Measurements from ENCODE around the gene PSTPIP1. TPM values are rescaled to one million over a fixed set of nuclear protein-coding genes. Genes with fewer than 3 reads are reported as not detected.
A peak's percentile ranks its signal among the peaks of the same experiment; 100 is the strongest.

PSTPIP1 gene
- total RNA-seq, 1 experiment from 2014 or later = 1.5 TPM

GRCh38 chr15:77059786-77060361 is 64.9 kb downstream of the PSTPIP1 start:
- no peaks in the 10 kb centered on the region for H3K36me3 Mint-ChIP-seq
- CTCF ChIA-PET = interaction anchor here (1.0 to 2.6 kb wide), 4 partner anchors 10 to 484 kb away, joined by 3 to 12 read pairs (median 6); no protein-coding TSS in a partner anchor
- no peaks in the 10 kb centered on the region for H3K27me3 Mint-ChIP-seq (ENCODE audit: low read depth)
- no peaks in the 10 kb centered on the region for H3K9me3 Mint-ChIP-seq
- peaks cover 58% of the 10 kb centered on the region for H3K4me1 Mint-ChIP-seq
- ATAC-seq (no peak), DNase-seq (ENCODE audit: low spot score) (no peak)
- no peak overlapping the region for H3K4me3 Mint-ChIP-seq
- H3K27ac Mint-ChIP-seq = 0 out of 2 replicates have a peak overlapping the region, but pooled peaks have one; percentile 25
- POLR2A ChIA-PET = interaction anchor here (0.6 to 1.0 kb wide), 2 partner anchors 11 to 405 kb away, joined by 3 read pairs; partner anchors contain the start of gene TSPAN3
- TF ChIP-seq TEAD4 (CRISPR knock-in tag; IDR thresholded peaks at IDR 0.05) (no peak), ATF6 (CRISPR knock-in tag; IDR thresholded peaks at IDR 0.05) (no peak), ZNF671 (CRISPR knock-in tag; IDR thresholded peaks at IDR 0.05) (no peak), JUN (CRISPR knock-in tag; IDR thresholded peaks at IDR 0.05) (no peak), SMAD4 (CRISPR knock-in tag; IDR thresholded peaks at IDR 0.05) (no peak), ZNF232 (CRISPR knock-in tag; IDR thresholded peaks at IDR 0.05) (no peak), SP1 (CRISPR knock-in tag; conservative IDR thresholded peaks at IDR 0.05) (no peak), TCF7 (CRISPR knock-in tag; IDR thresholded peaks at IDR 0.05; ENCODE audit: low read depth) (no peak)
- TF ChIP-seq, protein P1, sequence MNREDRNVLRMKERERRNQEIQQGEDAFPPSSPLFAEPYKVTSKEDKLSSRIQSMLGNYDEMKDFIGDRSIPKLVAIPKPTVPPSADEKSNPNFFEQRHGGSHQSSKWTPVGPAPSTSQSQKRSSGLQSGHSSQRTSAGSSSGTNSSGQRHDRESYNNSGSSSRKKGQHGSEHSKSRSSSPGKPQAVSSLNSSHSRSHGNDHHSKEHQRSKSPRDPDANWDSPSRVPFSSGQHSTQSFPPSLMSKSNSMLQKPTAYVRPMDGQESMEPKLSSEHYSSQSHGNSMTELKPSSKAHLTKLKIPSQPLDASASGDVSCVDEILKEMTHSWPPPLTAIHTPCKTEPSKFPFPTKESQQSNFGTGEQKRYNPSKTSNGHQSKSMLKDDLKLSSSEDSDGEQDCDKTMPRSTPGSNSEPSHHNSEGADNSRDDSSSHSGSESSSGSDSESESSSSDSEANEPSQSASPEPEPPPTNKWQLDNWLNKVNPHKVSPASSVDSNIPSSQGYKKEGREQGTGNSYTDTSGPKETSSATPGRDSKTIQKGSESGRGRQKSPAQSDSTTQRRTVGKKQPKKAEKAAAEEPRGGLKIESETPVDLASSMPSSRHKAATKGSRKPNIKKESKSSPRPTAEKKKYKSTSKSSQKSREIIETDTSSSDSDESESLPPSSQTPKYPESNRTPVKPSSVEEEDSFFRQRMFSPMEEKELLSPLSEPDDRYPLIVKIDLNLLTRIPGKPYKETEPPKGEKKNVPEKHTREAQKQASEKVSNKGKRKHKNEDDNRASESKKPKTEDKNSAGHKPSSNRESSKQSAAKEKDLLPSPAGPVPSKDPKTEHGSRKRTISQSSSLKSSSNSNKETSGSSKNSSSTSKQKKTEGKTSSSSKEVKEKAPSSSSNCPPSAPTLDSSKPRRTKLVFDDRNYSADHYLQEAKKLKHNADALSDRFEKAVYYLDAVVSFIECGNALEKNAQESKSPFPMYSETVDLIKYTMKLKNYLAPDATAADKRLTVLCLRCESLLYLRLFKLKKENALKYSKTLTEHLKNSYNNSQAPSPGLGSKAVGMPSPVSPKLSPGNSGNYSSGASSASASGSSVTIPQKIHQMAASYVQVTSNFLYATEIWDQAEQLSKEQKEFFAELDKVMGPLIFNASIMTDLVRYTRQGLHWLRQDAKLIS (CRISPR knock-in tag; IDR thresholded peaks at IDR 0.05; ENCODE audit: borderline replicate concordance) = no peak
- TF ChIP-seq, protein P2, sequence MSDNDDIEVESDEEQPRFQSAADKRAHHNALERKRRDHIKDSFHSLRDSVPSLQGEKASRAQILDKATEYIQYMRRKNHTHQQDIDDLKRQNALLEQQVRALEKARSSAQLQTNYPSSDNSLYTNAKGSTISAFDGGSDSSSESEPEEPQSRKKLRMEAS (CRISPR knock-in tag; IDR thresholded peaks at IDR 0.05) = no peak

- ATAC-seq (no peak), DNase-seq (ENCODE audit: low spot score) (no peak)
- peaks cover 60% of the 10 kb centered on the region for H3K4me1 Mint-ChIP-seq
- no peaks in the 10 kb centered on the region for H3K9me3 Mint-ChIP-seq
- POLR2A ChIA-PET = interaction anchor here (0.6 to 1.0 kb wide), 2 partner anchors 10 to 404 kb away, joined by 3 read pairs; partner anchors contain the start of gene TSPAN3
- CTCF ChIA-PET = interaction anchor here (1.0 to 2.6 kb wide), 7 partner anchors 9 to 572 kb away, joined by 3 to 12 read pairs (median 4); partner anchors contain the start of gene LINGO1
- no peaks in the 10 kb centered on the region for H3K27me3 Mint-ChIP-seq (ENCODE audit: low read depth)
- no peak overlapping the region for H3K27ac Mint-ChIP-seq
- no peak overlapping the region for H3K4me3 Mint-ChIP-seq
- no peaks in the 10 kb centered on the region for H3K36me3 Mint-ChIP-seq
- TF ChIP-seq E2F4 (CRISPR knock-in tag; IDR thresholded peaks at IDR 0.05; ENCODE audit: borderline replicate concordance, low read depth) = no peak
- no peak for TF ChIP-seq CTCF (IDR thresholded peaks at IDR 0.05)
- TF ChIP-seq ZNF232 (CRISPR knock-in tag; IDR thresholded peaks at IDR 0.05) = no peak
- TF ChIP-seq HMGA2 (CRISPR knock-in tag; IDR thresholded peaks at IDR 0.05) = no peak
- no peak for TF ChIP-seq SOX15 (CRISPR knock-in tag; IDR thresholded peaks at IDR 0.05)
- no peak for TF ChIP-seq TP53 (CRISPR knock-in tag; IDR thresholded peaks at IDR 0.05)
- TF ChIP-seq, protein P3, sequence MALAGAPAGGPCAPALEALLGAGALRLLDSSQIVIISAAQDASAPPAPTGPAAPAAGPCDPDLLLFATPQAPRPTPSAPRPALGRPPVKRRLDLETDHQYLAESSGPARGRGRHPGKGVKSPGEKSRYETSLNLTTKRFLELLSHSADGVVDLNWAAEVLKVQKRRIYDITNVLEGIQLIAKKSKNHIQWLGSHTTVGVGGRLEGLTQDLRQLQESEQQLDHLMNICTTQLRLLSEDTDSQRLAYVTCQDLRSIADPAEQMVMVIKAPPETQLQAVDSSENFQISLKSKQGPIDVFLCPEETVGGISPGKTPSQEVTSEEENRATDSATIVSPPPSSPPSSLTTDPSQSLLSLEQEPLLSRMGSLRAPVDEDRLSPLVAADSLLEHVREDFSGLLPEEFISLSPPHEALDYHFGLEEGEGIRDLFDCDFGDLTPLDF (CRISPR knock-in tag; IDR thresholded peaks at IDR 0.05) = no peak
- TF ChIP-seq, protein P4, sequence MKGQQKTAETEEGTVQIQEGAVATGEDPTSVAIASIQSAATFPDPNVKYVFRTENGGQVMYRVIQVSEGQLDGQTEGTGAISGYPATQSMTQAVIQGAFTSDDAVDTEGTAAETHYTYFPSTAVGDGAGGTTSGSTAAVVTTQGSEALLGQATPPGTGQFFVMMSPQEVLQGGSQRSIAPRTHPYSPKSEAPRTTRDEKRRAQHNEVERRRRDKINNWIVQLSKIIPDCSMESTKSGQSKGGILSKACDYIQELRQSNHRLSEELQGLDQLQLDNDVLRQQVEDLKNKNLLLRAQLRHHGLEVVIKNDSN (CRISPR knock-in tag; IDR thresholded peaks at IDR 0.05) = no peak
- no peak for TF ChIP-seq OVOL2 (CRISPR knock-in tag; IDR thresholded peaks at IDR 0.05; ENCODE audit: borderline replicate concordance)
- no peak for TF ChIP-seq ZSCAN18 (CRISPR knock-in tag; IDR thresholded peaks at IDR 0.05)
- TF ChIP-seq, protein P5, sequence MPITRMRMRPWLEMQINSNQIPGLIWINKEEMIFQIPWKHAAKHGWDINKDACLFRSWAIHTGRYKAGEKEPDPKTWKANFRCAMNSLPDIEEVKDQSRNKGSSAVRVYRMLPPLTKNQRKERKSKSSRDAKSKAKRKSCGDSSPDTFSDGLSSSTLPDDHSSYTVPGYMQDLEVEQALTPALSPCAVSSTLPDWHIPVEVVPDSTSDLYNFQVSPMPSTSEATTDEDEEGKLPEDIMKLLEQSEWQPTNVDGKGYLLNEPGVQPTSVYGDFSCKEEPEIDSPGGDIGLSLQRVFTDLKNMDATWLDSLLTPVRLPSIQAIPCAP (CRISPR knock-in tag; IDR thresholded peaks at IDR 0.05) = no peak
Measured at GRCh38 chr15:77060546-77060945, 65.6 kb downstream of the PSTPIP1 start.

All from WTC11 (cell line).